CD4-positive, alpha-beta T cell treated with Interleukin-6 at 100 ng/mL for 8 hours (primary cell): Measurements from ENCODE around the gene RCAN3.
"Not testable (repeated sequence)": the region's sequence is repeated elsewhere in the genome, so short reads cannot be mapped to it uniquely, and the experiment has no call there.

ENCODE experiments used
- DNase-seq: peaks from one replicate; pipeline ENCODE4 v3.0.0-alpha.2; 2020; ENCODE audit warnings: mixed read lengths, low spot score

RCAN3 gene

DNA sequence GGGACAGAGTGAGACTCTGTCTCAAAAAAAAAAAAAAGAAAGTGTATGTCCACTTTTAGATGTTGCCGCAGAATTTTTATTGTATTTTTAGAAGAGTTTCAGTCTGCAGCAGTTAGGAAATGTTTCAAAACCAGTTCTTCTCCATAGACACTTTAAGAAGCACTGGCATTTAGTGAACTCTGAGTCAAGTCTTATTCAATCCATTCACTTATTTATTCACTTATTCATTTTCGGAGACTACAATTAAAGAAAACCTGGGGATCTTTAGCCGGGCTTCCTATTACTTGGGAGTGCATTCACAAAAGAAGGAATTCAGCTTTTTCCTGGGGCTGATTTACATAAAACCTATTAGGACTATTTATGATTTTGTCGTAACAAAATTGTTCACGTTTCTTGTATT is 12.3 kb downstream of the RCAN3 start:
- DNase-seq, result no peak

DNA sequence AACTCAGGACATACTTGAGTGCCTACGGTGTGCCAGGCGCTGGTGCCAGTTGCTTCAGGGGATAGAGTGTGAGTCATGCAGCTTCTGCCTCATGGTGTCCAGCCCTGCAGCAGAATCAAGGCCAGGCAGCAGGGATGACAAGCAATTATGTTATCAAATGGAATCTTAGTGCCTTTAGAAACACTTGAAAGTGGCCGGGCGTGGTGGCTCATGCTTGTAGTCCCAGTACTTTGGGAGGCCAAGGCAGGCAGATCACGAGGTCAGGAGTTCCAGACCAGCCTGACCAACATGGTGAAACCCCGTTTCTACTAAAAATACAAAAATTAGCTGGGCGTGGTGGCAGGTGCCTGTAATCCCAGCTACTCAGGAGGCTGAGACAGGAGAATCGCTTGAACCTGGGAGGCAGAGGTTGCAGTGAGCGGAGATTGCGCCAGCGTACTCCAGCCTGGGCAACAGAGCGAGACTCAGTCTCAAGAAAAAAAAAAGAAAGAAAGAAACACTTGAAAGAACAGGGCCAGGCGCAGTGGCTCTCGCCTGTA is 13.1 kb downstream of the RCAN3 start:
- DNase-seq, result not testable (repeated sequence)

DNA sequence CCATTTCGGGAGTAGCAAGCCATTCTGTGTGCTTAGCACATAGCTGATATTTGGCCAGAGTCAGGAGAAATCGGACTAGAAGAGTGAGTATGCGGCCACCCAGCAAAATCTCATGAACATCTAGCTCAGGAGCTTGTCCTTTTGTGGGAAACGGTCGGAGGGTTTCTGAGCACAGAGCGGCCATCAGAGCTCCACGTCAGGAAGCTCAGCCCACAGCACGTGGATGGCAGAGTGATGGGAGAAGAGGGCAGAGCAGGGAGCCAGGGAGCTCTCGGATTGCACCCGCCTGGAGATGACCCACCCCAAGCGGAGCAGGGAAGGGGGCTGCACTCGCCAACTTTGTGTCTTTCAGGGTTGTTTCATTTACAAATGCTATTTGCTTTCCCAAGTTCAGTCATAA is 13.9 kb downstream of the RCAN3 start:
- DNase-seq, result no peak

DNA sequence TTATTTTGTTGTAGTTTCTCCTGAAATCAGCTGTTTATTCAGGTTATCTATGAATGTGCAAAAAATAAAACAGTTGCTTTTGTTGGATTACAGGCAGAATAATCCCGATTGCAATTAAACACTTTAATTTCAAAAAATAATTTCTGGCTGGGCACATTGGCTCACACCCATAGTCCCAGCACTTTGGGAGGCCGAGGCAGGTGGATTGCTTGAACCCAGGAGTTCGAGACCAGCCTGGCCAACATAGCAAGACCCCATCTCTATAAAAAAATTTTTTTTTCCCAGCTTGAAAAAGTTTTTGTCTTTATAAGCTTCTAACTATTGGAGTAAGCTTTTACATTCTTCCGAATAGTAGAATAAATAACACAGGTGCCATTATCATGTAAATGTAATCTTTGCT is 15.3 kb downstream of the RCAN3 start:
- DNase-seq, result no peak

DNA sequence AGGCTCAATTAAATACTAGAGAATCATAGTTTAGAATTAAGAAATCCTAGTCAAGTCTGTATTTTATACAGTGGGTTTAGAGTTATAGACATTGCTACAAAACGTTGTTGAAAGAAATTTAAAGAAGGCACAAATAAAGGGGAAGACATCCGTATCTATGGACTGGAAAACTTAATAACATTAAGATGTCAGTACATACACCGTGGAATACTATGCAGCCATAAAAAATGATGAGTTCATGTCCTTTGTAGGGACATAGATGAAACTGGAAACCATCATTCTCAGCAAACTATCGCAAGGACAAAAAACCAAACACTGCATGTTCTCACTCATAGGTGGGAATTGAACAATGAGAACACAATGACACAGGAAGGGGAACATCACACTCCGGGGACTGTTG is 17.6 kb downstream of the RCAN3 start:
- not testable (repeated sequence) for DNase-seq

DNA sequence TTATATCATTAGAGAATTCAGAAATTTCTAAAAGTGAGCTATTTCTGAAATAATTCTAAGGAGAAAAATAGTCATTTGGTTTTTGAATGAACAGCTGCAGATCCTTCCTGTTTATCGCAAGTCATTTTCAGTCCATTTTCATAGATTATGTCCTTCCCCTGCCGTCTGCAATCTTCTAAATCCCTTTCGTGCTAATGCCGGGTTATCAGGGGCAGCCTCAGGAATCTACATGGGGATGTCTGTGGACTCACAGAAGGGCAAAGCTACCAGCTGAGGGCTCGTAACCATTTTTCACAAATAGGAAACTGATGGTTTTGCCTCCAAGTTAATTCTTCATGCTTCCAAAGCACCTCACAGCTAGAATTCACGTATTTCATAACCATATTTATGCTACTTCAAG is 23.0 kb downstream of the RCAN3 start:
- no peak for DNase-seq

DNA sequence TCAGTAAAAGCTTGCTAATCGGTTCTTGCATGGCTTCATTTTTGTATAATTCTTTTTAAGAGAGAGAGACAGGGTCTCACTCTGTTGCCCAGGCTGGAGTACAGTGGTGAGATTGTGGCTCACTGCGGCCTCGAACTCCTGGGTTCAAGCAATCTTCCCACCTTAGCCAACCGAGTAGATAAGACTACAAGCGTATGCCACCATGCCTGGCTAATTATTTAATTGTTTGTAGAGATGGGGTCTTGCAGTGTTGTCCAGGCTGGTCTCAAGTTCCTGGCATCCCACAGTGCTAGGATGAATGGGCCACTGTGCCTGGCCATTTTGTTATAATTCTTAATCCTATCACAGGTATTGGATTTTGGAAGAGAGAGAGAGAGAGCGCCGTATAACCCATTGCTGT is 23.4 kb downstream of the RCAN3 start:
- DNase-seq, result no peak

DNA sequence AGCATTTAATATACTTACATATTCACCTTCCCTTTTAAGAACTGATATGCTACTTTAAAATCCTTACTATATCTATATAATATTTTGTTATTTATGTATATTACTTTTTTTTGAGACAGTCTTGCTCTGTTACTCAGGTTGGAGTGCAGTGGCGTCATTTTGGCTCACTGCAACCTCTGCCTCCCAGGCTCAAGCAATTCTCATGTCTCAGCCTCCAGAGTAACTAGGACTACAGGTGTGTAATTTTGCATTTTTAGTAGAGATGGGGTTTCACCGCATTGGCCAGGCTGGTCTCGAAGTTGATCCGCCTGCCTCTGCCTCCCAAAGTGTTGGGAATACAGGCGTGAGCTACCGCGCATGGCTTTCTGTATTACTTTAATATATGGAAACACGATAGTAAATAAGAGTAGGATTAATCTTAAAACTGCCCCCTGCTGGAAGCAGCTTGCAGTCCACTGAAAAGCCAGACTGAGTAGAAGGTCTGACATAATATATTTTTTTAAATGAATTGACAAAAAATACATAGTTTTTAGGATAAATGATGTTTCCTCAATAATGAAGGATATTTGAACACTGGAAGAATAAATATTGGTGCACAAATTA is 24.4 kb downstream of the RCAN3 start:
- DNase-seq, result peak; percentile 45

DNA sequence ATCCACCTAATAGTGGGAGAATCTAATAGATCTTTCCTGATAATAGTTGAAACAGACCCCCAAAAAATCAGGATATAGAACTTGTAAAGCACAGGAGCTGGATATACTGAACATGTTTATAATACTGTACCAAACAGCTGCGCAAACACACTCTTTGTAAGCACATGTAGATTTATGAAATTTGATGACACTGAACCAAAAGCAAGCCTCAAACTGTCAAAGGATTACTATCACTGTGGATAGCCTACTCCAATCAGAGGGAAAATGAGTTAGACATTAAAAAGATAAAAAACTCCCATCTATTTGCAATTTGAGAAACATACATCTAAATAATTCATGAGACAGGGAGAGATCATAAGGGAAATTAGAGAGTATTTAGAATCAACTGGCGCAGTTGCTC is 26.1 kb downstream of the RCAN3 start:
- DNase-seq, result no peak

DNA sequence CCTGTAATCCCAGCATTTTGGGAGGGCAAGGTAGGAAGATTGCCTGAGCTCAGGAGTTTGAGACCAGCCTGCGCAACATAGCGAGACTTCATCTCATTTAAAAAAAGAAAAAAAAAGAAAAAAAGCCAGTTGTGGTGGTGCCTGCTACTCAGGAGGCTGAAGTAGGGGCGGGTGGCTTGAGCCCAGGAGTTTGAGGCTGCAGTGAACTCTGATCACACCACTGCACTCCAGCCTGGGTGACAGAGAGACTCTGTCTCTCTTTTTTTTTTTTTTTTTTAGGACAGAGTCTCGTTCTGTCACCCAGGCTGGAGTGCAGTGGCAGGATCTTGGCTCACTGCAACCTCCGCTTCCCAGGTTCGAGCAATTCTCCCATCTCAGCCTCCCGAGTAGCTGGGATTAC is 26.7 kb downstream of the RCAN3 start:
- DNase-seq, result not testable (repeated sequence)

DNA sequence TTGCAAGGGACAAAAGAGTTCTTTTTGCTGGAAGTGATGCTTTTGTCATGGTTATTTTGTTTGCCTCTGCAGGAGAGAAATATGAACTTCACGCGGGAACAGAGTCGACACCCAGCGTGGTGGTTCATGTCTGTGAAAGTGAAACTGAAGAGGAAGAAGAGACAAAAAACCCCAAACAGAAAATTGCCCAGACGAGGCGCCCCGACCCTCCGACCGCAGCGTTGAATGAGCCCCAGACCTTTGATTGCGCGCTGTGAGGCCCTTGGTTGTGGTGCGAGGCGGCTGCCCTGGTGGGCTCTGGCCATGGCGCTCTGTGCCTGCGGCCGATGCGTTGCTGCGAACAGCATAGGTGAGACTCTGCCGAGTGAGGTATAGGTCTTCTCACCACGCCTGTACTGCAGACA is 32.4 kb downstream of the RCAN3 start:
- DNase-seq, result peak; percentile 71

DNA sequence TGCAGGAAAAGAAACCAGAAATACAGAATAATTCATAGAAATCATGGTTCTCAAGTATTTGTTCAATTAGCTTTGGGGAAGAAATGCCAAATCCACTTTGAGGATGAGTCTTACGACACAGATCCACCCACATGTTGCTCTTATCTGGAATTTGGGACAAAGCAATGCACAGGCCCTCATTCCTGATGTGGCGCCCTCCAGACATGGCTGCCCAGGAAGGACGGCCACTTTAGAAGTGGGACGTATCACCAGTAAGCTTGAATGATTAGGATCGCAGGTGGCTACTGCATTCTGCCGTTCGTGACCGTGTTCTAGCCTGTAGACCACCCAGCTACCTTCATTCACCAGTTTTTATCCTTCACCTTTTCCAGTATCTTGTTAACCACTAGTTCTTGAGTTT is 33.1 kb downstream of the RCAN3 start:
- no peak for DNase-seq

DNA sequence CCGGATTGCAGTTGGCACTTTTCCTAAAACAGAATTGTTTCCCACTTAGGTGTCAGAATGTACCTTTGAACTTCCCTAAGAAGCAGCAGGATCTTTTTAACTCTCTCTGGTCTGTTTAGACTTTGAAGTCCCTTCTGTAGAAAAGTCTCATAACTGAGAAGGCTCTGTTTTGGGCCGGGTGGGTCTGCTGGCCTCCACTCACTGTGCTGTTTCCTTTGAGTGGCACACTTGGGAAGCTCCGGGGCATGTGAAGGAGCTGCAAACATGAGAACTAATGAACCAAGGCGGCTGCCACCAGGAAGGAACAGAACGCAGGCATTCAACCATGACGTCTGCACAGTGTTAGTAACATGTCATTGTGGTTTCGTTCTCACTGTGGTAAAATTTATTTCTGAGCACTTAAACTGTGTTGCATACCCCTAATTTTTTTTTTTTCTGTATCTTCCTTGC is 33.8 kb downstream of the RCAN3 start:
- DNase-seq, result peak; percentile 69

DNA sequence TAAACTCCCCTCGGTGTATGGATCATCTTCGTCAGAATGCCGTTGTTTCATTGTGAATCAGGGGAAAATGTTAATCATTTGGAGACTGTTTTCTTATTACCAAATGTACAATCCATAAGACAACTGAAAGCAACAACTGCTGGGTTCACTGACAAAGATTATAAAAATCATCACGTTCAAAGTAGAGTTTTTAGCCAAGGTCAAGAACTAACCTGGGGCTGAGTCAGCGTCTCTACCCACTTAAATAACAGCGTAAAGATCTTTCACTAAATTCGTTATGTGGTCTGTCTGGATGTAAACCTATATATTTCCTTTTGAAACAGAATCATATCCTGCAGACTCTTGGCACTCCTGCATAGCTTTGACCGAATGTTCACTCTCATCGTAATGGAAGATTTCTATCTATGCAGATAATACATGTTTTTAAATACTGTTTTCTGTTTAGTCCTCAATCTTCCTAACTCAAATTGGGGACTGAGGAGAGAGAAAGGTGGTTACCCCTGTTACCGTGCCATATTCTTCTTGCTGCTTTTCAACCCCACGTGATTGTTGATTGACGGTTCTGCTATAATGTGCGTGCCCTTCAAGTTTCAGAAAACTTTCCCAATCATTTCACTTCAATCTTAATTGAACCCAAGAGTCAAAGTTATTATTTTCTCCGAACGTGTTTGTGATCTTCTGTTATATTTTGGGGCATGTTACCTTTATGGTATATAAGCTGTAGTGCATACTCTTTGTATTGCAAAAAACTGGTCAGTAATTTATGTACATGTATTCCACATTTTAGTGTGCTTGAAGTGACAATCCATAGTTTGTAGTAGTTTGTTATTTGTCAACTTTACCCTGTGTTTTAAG is 37.6 kb downstream of the RCAN3 start:
- DNase-seq, result no peak

DNA sequence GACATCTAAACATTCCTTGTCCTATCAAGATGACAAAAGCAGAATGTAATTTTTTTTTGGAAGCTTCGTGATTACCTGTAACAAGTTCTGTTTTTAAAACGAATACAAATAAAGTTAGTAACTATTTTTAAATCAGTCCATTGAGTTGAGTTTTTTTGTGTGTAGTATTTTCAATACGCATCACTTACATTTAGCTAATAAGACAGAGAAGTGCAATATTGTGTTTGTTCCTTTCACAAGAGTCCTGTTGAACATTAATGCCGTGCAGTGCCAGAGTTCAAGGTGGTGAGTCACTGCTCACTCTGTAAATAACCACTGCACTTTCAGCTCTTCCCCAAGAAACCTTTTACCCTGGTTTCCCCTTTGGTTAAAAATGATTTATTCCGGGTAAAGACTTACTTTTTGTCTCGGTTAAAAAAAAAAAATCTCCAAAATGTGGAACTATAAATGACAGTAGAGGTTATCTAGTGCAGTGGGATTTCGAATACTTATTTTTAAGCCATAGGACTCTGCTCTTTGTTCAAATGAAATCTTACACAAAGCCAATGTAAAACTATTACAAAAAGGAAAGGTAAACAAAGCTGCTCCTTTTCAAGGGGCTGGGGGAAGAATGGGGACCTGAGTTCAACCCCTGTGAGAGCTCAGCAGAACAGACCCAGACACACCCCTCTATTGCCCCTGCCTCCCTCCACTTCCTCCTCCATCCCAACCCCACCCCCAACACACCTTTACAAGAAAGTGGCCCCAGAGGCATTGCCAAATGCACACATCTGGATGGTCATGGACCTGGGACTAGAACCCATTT is 38.5 kb downstream of the RCAN3 start:
- DNase-seq, result peak; percentile 29

DNA sequence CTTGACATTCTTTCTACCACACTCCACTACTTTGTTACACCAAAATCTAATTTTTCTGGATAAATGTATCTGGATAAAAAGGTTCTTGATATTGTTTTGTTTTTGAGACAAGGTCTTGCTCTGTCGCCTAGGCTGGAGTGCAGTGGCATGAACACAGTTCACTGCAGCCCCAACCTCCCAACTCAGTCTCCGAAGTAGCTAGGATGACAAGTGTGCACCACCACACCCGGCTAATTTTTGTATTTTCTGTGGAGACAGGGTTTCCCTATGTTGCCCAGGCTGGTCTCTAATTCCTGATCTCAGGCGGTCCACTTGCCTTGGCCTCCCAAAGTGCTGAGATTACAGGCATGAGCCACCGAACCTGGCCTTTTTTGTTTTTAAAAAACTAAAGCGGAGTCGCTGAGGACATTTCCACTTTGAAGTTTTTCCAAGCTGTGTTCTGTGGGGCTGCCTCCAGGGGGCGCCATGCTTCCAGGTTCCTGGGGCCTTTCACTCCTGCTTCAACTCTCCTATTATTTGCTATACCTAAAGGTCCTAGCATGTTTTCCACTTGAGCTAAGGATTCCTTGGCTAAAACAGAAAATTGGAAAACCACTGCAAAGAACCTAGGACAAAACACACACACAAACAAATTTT is 39.2 kb downstream of the RCAN3 start:
- no peak for DNase-seq

DNA sequence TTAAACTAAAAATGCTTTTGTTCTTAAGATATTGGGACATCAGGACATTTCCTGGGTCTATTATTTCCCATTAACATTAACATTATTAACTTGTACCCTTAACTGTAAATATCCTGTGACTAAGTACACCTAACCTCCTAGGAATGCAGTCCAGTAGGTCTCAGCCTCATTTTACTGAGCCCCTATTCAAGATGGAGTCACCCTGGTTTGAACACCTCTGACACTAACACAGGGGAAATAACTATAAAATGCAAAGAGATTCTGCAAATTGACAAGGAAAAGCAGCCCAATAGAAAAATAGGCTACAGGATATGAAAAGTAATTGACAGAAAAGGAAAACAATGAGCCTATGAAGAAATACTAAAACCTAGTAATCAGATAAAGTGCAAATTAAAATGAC is 41.6 kb downstream of the RCAN3 start:
- DNase-seq, result no peak

DNA sequence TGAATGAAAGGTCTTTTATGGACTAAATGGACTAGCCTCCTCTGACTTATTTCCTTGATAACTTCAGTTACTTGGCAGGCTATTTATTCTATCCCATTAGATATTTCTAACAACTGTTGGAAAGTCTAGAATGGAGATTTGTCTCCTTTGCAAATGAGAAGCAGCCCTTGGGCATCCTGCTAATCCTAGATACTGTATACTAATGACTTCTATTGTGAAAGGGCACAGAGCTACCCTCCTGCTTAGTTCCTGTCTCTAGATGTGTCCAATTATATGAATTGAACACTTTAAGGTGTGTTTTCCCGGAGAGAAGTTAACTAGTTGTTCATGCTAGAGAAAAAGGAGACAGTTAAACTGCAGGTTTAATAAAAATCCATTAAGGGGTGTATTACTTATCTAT is 43.0 kb downstream of the RCAN3 start:
- DNase-seq, result no peak

DNA sequence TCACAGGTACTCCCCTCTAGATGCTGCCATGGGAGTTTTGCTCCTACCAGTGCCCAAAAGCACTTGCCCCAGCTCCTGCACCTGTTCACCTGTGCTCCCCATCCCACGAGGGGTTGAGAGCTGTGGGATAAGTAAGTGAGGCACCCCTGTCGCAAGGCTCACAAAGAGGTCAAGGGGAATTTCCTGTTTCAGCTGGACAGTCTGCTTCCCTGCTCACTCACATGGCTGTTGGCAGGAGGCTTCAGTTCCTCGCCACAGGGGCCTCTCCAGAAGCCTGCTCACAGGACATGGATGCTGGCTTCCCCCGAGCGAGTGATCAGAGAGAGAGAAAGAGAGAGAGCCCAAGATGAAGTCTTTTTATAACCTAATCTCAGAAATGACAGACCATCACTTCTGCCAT is 44.6 kb downstream of the RCAN3 start:
- DNase-seq, result no peak

DNA sequence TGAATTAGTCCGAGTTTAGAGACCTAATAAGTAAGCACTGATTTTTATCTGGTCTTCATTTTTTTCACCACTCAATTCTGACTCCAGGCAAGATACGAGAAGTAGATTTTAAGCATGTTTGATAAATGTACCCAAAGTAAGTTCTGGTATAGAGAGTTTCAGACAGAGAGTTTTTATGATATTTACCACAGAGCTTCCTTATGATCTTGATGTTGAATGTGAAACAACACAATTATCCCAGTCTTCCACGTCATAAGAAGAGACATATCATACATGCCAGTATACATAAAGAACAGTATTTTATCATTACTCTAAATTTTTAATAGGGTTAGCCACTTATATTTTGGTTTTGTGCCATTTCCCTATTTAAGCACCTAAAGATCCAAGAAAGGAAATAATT is 45.4 kb downstream of the RCAN3 start:
- DNase-seq, result no peak

DNA sequence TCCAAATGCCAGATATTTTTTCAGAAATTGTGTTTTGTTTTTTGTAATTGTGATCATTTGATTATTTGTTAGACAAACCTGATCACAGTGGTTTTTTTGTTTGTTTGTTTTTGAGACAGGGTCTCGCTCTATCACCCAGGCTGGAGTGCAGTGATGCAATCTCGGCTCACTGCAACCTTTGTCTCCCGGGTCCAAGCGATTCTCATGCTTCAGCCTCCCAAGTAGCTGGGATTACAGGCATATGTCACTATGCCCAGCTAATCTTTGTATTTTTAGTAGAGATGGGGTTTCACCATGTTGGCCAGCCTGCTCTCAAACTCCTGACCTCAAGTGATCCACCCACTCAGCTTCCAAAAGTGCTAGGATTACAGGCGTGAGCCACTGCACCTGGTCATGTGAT is 46.6 kb downstream of the RCAN3 start:
- not testable (repeated sequence) for DNase-seq

DNA sequence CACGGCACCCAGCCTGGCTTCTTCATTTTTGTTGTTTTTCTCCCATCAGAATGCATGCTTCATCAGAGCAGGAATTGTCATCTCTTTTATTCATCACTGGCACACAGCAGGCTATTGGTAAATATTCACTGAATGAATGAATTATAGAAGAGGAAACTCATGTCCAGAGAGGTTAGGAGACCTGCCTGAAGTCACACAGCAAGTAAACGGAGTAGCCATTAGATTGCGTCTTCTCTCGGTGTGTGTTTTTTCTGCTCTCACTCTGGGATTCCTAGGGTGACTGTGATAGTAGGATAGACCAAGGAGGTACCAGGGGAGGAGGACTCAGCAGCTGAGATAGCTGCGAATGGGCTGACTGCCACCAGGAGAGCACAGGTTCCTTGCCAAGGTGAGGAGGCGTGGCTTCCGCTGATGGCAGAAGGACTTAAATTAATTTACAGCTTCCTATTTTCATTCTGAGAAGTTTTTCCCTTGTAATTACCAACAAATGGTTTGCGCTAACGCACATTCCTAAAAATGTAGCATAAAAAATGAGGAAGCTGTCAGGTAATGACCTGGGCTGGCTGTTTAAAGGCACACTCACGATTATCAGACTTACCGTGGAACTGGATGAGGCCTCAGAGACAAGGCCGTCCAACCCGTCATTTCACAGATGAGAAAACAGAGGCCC is 48.8 kb downstream of the RCAN3 start:
- no peak for DNase-seq
